T-helper 2 cell treated with Interferon-gamma antibody and Interleukin-4, amounts not matched to agents 100 ng/mL and 5 ng/mL, for 36 hours (primary cell): ENCODE measurements around the gene SORCS2. TPM values are rescaled to one million over a fixed set of nuclear protein-coding genes. Genes with fewer than 3 reads are reported as not detected.

Experiments used
- intact Hi-C: fragments of 100-400 bp; cut with micrococcal nuclease; formaldehyde crosslinking; loops from one replicate; pipeline ENCODE4 v1.15.1; 2023
- total RNA-seq: library from RNA; stranded (reverse); gene quantifications from 2 replicates; pipeline ENCODE4 v1.2.3, GENCODE V29; 2022

SORCS2 gene
- total RNA-seq, 1 donor from 2014 or later = 0.05 TPM

DNA sequence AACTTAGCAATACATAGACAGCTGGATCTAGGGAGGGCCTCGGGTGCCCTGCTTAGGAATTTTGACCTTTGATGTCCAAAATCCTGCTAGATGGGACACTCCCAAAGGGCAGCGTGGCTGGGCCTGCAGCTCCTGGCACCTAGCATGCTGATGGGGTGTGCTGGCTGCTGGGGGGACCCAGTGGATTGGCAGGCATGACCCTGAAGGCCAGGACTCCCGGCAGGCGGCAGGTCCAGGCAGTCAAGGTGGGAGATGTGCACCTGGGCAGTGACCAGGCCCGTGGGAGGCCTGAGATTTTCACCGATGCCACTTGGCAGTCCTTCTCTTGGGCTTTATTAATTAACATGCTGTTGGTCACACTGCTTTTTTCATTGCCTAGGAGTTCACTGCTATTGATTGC lies 158.1 kb downstream of the SORCS2 start:
- intact Hi-C loops = no loop called here

GRCh38 chr4:7351014-7351413 lies 158.7 kb downstream of the SORCS2 start:
- intact Hi-C loops = no loop called here

DNA sequence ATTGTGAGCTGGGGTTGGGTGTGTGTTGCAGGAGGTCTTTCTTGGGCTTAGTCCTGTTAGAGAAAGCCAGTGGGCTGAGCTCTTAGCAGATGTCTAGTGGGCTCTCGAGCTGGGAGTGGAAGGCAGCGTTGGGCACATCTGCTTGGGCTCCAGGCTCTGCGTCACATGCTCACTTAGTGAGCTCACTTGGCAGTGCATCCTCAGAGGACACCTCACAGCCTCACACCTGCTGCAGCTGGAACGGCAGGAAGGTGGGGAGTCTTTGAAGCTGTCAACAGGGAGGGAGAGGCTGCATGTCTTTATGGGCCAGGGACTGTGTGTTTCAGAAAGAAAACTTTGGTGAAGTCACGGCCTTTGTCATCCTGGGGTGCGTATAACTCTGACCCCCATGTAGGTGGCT lies 160.1 kb downstream of the SORCS2 start:
- intact Hi-C loops = no loop called here

DNA sequence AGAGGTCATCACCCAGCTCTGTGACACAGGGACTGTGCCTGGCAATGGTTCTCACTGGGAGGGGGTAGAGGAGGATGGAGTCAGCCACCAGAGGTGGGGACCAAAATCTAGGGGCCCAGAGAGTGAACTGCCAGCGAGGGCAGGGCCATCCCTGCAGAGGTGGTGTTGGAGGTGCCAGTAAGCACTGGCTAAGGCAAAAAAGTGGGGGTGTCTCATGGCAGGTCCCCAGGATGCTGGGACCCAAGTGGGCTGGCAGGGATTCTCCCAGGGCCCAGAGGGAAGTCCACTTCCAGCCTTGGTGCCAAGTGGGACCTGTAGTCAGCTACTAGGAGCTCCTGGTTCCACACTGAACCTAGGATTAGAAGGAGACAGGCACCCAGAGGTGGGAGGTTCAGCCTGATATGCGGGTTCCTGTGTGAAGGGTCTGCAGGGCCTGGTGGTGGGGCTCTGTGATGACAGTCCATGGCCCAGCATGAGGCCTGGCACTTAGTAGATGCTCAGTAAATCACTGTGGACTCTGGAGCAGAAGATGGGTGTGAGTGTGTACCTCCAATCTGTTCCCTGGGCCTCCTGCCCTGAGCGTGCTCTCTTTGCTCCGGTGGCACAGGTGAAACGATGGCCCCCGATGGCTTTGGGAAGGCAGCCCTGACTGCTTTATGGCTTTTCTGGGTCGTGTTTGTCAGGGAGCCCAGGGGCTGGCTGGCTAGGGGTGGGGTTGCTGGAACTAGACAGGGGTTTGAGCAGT lies 160.9 kb downstream of the SORCS2 start:
- intact Hi-C loops = no loop called here

- intact Hi-C loops = no loop called here
Observed at GRCh38 chr4:7353846-7354610, 161.7 kb downstream of the SORCS2 start.

DNA sequence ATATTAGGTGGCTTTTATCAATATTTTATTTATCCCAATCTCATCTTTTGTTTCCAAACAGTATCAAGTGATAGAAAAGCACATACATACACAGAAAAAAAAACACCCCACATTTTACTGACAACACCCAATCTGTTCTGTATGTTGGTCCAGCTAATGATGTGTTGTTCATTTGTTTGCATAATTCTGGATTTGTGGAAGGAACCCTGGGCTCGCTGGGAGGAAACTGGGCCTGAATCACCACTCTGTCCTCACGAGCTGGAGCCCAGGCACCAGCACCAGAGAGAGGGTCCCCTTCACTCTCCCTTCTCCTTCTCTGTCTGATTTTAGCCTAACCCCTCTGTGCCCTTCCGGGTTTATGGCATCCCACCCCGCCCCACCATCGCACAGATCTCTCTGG lies 162.6 kb downstream of the SORCS2 start:
- intact Hi-C loops = no loop called here

DNA sequence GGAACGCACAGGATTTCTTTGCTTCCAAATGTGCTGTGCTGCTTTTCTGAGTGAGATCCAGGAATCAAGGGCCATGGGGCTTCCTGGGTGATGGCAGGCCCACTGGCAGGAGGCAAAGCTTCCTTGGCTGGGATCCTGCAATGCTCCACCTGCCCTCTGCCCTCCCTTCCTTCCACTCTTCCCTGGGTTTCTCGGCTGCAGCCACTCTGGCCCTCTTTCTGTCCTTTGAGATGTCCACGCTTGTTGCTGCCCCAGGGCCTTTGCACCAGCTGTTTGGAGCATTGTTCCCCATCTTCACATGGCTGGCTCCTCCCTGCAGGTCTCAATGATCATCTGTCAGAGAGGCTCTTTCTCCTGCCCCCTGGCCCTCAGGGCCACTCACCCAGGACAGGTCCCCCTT lies 163.5 kb downstream of the SORCS2 start:
- intact Hi-C loops = no loop called here

DNA sequence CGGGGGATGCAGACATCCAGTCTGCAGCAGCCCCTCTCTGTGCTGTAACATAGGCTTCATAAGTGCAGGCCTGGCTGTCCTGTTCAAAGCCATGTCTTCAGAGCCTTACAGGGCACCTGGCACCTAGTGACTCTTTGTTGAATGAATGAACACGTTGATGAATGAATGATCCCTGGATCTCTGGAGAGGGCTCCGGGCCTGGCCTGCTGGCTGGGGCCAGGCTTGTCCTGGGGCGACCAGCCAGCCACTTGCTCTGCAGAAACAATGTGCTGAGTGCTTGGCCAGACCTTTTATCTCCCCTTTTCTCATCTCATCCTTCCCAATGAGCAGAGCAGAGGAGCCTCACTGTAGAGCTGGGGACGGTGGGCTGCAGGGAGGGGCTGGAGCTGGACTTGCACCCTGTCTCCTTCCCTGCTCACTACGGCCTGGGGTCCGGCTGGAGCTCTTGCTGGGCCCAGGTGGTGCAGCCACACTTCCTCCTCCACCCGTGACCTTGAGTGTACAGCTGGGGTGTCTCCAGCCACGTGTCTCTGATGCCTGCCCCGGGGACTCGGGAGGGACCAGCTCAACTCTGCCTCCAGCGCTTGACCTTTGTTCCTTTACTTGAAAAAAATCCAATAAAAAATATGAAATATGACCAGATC lies 164.5 kb downstream of the SORCS2 start:
- intact Hi-C loops = no loop called here

DNA sequence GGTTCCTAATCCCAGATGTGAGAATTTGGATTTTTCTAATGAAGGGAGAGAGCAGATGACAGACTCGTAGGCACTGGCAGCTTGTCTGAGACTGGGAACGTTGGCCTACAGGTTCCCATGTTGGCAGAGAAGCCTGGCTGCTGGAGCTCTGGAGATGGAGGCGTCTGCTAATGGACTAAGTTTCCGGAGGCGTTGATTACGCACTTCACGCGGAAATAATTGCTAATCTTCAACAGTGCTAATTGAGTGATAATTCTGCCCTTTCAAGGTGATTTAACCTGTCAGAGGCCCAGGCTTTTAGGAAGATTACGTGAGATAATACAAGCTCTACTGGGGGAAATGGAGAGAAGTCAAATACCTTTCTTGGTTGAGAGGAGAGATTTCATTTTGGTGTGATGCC lies 165.0 kb downstream of the SORCS2 start:
- intact Hi-C loops = no loop called here

DNA sequence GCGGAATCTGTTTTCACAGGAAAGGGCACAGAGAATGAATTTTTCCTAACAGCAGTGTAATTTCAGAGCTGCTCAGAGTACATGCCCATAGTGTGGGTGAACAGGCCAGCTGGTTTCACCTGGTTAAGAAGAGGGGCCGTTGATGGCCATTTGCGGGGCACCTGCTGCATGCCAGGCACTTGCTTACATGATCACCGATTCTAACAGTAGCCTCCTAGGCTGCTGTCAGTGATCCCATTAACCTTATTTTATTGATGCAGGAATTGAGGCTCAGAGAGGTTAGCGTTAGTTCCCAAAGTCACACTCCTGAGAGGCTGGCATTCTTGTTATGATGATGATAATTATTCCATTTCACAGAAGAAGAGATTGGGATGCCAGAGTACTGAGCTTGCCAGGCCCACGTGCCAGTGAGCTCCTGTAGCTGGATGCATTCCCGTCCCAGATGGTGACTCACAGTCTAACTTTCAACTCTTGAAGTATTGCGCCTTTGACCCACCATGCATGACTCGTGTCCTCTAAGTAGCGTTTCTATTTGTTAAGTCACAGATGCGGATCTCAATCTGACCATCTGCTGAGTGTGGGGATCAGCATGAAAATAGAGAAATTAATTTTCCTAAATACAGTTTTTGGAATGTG lies 165.9 kb downstream of the SORCS2 start:
- intact Hi-C loops = no loop called here

DNA sequence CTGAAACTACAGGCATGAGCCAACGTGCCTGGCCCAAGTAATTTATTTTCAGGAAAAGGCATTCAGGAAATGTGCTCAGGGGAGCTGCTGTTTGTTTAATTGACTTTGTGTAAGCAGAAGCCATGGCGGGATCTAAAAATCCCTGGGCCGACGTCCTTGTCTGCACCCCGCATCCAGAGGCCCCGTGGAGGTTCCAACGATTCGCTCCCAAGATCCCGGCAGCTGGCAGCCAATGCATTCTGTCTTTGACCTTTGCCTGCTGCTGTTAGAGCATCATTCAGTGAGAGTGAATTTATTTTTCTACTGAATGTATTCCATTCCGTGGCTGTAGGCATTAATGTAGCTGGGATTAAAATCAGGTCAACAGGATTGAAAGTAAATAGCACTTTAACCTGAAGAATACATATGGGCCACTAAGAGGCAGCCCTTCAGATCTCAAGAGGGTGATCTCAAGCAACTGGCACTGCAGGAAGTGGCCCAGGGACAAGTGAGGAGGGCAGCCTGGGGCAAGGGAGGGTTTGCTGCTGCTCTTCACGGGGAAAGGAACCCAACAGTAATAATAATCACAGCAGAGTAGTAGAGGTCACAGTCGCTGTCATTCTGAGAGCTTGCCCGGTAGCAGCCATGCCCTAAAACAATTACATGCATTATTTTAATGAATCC lies 167.2 kb downstream of the SORCS2 start:
- intact Hi-C loops = no loop called here

GRCh38 chr4:7360806-7361205 lies 168.5 kb downstream of the SORCS2 start:
- intact Hi-C loops = no loop called here

GRCh38 chr4:7361280-7361895 lies 169.1 kb downstream of the SORCS2 start:
- intact Hi-C loops = no loop called here

- intact Hi-C loops = no loop called here
Observed at GRCh38 chr4:7362341-7362740, 170.0 kb downstream of the SORCS2 start.

DNA sequence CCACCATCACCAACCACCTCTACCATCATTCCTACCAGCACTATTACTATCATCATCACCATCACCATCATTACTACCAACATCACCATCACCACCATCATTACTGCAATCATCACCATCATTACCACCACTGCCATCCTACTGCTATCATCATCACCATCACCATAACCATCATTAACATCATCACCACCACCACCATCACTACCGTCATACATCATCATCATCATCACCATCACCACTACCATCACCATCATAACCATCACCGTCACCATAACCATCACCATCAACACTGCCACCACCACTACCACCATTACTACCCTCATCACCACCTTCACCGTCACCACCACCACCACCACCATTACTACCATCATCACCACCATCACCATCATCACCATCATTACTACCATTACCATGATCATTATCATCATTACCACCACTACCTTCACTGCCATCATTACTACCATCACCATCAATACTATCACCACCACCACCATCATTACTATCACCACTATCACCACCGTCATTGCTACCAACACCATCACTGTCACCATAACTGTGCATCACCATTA lies 170.6 kb downstream of the SORCS2 start:
- intact Hi-C loops = no loop called here

DNA sequence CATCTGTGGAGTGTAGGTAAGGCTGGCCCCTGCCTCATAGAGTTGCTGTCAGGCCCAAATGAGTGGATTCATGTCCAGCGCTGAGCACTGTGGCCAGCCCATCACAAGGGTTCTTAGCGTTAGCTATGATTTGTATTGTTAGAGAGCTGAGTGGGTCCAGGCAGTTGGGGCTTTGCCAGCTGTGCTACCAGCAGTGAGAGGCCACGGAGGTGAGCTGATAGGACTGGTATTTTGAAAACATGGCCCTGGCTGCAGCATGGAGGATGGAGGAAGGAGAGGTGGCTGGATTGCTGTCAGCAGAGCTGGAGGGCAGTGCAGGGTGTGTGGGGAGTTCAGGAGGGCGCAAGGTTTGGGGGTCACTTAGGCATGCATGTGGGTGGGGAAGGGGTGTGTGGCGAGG lies 172.6 kb downstream of the SORCS2 start:
- intact Hi-C loops = no loop called here

DNA sequence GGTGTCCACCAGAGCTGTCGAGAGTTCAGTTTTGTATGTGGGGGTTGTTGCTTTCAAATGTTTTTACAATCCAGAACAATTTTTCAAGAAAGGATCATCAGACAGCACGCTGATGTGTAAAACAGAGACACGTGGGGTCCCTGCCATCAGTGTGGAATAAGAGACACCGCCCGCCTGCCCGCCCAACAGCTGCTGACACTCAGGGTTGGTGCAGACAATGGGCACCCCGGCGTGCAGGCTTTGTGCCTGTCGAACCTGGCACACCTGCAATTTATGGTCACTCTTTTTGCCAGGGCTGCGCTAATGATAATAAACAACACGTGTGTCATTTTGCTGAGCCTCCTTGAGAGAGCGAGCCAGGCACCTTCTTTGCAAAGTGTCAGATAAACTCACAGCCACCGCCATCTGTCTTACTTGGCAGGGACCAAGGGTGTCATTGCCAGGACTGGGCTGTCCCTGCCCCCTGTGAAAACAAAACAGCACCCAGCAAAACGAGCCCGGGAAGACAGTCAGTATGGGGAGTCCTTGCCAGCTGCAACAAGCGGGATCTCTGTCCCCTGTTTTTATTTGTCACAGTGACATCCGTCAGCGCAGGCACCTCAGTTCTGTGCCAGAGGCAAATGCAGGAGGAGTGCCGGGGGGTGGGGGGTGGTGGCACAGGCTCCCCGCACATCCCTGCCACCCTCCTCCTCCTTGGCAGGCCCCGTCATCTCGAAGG lies 173.3 kb downstream of the SORCS2 start:
- intact Hi-C loops = no loop called here

DNA sequence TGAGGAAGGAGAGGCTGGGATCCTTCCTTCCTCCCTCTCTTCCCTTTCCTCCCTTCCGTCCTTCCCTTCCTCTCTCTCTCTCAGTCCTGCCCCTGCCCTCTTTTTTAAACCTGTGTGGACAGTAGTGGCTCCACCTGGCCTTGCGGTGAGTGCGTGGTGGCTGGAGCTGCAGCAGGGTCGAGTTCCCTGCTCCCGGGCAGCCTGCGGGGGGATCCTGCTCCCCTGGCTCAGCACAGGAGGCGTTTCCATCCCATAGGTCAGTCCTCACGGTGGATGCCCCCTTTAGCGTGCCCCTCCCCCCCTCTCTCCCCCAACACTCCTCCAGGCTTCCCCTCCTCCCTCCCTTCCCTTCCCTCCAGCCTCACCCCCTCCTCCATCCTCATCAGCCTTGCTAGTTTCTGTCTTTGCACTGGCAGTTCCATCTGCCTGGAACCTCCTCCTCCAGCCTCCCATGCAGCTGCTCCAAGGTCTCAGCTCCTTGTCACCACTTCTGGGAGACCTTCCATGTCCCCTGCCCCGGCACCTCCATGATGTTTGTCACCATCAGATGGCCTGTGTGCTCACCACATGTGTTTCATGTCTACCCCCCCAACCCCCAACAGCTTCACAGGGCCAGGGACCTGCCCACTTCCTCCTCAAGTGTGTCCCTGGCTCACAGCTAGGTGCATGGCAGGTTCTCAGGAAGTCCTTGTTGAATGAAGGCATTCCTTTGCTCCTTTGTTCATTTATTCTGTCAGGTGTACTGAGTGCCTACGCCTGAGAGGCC lies 174.0 kb downstream of the SORCS2 start:
- intact Hi-C loops = no loop called here

GRCh38 chr4:7366954-7367353 lies 174.6 kb downstream of the SORCS2 start:
- intact Hi-C loops = no loop called here
